ENCODE data around the gene PYDC1. TPM values are rescaled to one million over a fixed set of nuclear protein-coding genes. Genes with fewer than 3 reads are reported as not detected.

PYDC1 gene
- total RNA-seq, 1 experiment from 2014 or later: not detected

DNA sequence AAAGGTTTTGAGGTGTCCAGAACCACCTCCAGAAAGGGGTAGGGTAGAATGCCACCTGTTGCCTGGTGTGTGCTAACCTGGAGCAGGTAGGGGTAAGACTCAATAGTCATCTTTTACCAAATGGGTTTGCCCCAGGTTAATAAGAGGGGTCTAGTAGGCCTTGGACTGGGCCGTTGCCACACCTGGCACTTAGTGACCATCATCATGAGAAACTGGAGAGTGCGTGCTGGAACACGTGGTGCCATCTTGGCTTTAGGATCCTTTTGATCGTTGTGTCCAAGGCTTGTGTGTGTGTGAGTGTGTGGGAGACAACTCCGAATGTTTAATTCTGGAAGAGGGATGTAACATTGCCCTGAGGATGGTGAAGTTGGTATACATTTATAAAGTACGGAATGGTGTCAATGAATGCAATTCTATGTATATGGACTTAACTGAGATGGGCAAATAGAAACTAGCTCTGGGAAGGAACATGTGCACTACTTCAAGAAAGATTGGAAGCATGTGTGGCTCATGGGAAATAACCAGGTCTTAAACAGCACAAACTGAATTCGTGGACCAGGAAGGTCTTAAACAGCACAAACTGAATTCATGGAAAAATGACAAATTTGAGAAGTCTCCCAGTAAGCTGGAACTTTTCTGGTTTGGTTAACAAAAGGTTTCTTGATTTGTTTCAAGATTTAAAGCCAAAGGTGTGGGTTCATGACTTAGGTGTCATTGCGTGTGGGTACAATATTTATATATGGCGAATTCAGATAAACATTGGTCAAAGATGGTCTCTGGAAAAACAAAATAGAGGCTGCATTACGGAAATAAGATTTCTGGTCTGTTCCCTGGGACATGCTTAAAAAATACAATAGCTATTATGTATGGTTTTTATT is 29.8 kb downstream of the PYDC1 start:
- intact Hi-C loops (cut with micrococcal nuclease; ENCODE audit: unreplicated experiment): no loop called here
- TF ChIP-seq, protein P1, sequence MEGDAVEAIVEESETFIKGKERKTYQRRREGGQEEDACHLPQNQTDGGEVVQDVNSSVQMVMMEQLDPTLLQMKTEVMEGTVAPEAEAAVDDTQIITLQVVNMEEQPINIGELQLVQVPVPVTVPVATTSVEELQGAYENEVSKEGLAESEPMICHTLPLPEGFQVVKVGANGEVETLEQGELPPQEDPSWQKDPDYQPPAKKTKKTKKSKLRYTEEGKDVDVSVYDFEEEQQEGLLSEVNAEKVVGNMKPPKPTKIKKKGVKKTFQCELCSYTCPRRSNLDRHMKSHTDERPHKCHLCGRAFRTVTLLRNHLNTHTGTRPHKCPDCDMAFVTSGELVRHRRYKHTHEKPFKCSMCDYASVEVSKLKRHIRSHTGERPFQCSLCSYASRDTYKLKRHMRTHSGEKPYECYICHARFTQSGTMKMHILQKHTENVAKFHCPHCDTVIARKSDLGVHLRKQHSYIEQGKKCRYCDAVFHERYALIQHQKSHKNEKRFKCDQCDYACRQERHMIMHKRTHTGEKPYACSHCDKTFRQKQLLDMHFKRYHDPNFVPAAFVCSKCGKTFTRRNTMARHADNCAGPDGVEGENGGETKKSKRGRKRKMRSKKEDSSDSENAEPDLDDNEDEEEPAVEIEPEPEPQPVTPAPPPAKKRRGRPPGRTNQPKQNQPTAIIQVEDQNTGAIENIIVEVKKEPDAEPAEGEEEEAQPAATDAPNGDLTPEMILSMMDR (IDR thresholded peaks at IDR 0.05; ENCODE audit: insufficient read depth in 1 of 2, low read depth in 1 of 2, low read length in 1 of 2, severe bottlenecking in 1 of 2, unreplicated experiment in 1 of 2): no peak
- Mint-ChIP-seq H3K27ac (ENCODE audit: unreplicated experiment) (no peak overlapping the region), H3K9me3 (ENCODE audit: unreplicated experiment) (no peaks in the 10 kb centered on the region), H3K4me1 (ENCODE audit: low read depth, unreplicated experiment) (peaks cover 19% of the 10 kb centered on the region), H3K27me3 (ENCODE audit: insufficient read depth, unreplicated experiment) (no peaks in the 10 kb centered on the region), H3K4me3 (ENCODE audit: unreplicated experiment) (no peak overlapping the region), H3K36me3 (ENCODE audit: insufficient read depth, unreplicated experiment) (peaks cover 100% of the 10 kb centered on the region)
- CTCF ChIA-PET: no interaction called here
- H3K9me3 ChIP-seq: no peaks in the 10 kb centered on the region
- POLR2A ChIA-PET: no interaction called here
- peaks cover 11% of the 10 kb centered on the region for H3K36me3 ChIP-seq (ENCODE audit: control insufficient read depth, insufficient read depth, low read length)
- BruUV-seq (replicated peaks): no TSS peak
- no peaks in the 10 kb centered on the region for H3K4me1 ChIP-seq
- H3K27me3 ChIP-seq (replicated peaks; ENCODE audit: control insufficient read depth, insufficient read depth, low read length): no peaks in the 10 kb centered on the region
- no peak for DNase-seq
- no peak overlapping the region for H3K4me3 ChIP-seq (ENCODE audit: low read depth, low read length)

- no peaks in the 10 kb centered on the region for H3K9me3 ChIP-seq
- peaks cover 9% of the 10 kb centered on the region for H3K36me3 ChIP-seq (ENCODE audit: control insufficient read depth, insufficient read depth, low read length)
- ChIA-PET CTCF (no interaction called here), POLR2A (no interaction called here)
- H3K27me3 Mint-ChIP-seq (ENCODE audit: insufficient read depth, unreplicated experiment): no peaks in the 10 kb centered on the region
- intact Hi-C loops (cut with micrococcal nuclease; ENCODE audit: unreplicated experiment): no loop called here
- TF ChIP-seq, protein P1 (IDR thresholded peaks at IDR 0.05; ENCODE audit: insufficient read depth in 1 of 2, low read depth in 1 of 2, low read length in 1 of 2, severe bottlenecking in 1 of 2, unreplicated experiment in 1 of 2): no peak
- no peak overlapping the region for H3K27ac Mint-ChIP-seq (ENCODE audit: unreplicated experiment)
- peaks cover 100% of the 10 kb centered on the region for H3K36me3 Mint-ChIP-seq (ENCODE audit: insufficient read depth, unreplicated experiment)
- H3K9me3 Mint-ChIP-seq (ENCODE audit: unreplicated experiment): no peaks in the 10 kb centered on the region
- no peak for DNase-seq
- BruUV-seq (replicated peaks): no TSS peak
- peak overlapping the region; percentile 27 for H3K4me3 Mint-ChIP-seq (ENCODE audit: unreplicated experiment)
- H3K27me3 ChIP-seq (replicated peaks; ENCODE audit: control insufficient read depth, insufficient read depth, low read length): no peaks in the 10 kb centered on the region
- H3K4me3 ChIP-seq (ENCODE audit: low read depth, low read length): no peak overlapping the region
- no peaks in the 10 kb centered on the region for H3K4me1 ChIP-seq
- H3K4me1 Mint-ChIP-seq (ENCODE audit: low read depth, unreplicated experiment): peaks cover 19% of the 10 kb centered on the region
Observed at GRCh38 chr16:31186176-31186575, 30.8 kb downstream of the PYDC1 start.

DNA sequence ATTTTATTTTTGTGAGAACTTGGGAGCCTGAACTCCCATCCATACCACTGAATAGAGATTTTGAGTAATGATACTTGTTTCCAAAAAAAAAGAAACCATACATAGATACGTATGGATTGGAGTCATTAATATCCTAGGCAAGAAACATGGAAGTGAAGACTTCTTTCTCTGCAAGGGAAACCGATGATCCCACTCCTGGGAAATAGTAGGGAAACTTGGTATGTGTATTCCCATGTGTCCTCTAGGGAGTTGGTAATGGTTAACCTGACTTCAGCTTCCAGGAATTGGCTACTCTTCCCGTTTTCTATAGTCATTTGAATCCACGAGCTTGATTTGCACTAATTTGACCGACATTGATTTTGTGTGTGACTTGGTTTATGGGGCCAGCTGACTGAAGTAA is 31.6 kb downstream of the PYDC1 start:
- H3K9me3 Mint-ChIP-seq (ENCODE audit: unreplicated experiment): no peaks in the 10 kb centered on the region
- H3K27me3 ChIP-seq (replicated peaks; ENCODE audit: control insufficient read depth, insufficient read depth, low read length): no peaks in the 10 kb centered on the region
- CTCF ChIA-PET: no interaction called here
- H3K4me1 Mint-ChIP-seq (ENCODE audit: low read depth, unreplicated experiment): peaks cover 19% of the 10 kb centered on the region
- H3K36me3 ChIP-seq (ENCODE audit: control insufficient read depth, insufficient read depth, low read length): peaks cover 9% of the 10 kb centered on the region
- no peaks in the 10 kb centered on the region for H3K4me1 ChIP-seq
- POLR2A ChIA-PET: no interaction called here
- H3K27me3 Mint-ChIP-seq (ENCODE audit: insufficient read depth, unreplicated experiment): no peaks in the 10 kb centered on the region
- H3K4me3 Mint-ChIP-seq (ENCODE audit: unreplicated experiment): peak overlapping the region; percentile 27
- intact Hi-C loops (cut with micrococcal nuclease; ENCODE audit: unreplicated experiment): no loop called here
- H3K9me3 ChIP-seq: no peaks in the 10 kb centered on the region
- H3K4me3 ChIP-seq (ENCODE audit: low read depth, low read length): no peak overlapping the region
- no peak overlapping the region for H3K27ac Mint-ChIP-seq (ENCODE audit: unreplicated experiment)
- BruUV-seq (replicated peaks): no TSS peak
- H3K36me3 Mint-ChIP-seq (ENCODE audit: insufficient read depth, unreplicated experiment): peaks cover 100% of the 10 kb centered on the region
- DNase-seq: no peak
- TF ChIP-seq, protein P1 (IDR thresholded peaks at IDR 0.05; ENCODE audit: insufficient read depth in 1 of 2, low read depth in 1 of 2, low read length in 1 of 2, severe bottlenecking in 1 of 2, unreplicated experiment in 1 of 2): no peak

Data from Caco-2 (cell line).